DLD1 (cell line): ENCODE measurements around the gene A2M.

ENCODE experiments used
- in situ Hi-C: cut with HindIII; loops from 2 replicates; pipeline ENCODE4 v1.10.0; 2017; ENCODE audit warnings: low sequenced_read_pairs

The A2M gene

DNA sequence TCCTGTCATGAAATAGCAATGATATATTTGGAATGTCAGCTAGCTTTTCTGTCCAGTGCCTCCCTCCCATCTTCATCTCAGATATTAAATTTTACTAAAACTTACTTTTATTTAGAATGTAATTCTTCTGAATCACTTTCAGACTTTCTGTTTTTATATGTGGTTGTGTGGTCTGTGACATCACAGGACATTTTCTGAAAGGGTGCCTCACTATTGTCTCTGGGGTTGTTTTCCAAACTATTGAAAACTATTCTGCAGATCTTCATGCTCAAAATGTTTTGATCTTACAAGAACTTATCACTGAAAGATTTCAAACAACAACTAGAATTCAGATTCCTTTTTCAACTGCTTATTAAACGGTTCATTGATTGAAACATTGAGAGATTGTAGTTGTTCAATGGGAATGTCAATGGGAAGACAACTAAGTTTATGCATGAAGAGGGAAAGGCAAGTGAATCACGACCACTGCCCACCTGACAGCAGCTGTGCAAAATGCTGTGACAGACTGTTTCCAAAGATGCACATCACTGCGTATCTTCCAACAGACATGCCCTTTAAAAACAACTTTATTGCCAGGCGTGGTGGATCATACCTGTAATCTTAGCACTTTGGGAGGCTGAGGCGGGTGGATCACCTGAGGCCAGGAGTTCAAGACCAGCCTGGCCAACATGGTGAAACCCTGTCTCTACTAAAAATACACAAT is 75.1 kb downstream of the A2M start:
- in situ Hi-C loops: no loop called here

GRCh38 chr12:9039397-9039977 is 76.2 kb downstream of the A2M start:
- in situ Hi-C loops: no loop called here

DNA sequence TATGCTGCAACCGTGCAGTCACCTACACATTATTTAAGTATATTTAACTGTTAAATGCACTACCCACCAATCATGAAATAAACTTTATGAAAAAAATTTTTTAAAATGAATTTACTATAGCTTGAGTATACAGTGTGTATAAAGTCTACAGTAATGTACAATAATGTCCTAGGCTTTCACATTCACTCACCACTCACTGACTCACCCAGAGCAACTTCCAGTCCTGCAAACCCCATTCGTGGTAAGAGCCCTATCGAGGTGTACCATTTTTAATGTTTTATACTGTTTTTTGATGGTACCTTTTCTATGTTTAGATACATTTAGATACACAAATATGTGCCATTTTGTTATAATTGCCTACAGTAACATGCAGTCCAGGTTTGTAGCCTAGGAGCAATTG is 78.3 kb downstream of the A2M start:
- in situ Hi-C loops: no loop called here

GRCh38 chr12:9036227-9036626 is 79.5 kb downstream of the A2M start:
- in situ Hi-C loops: no loop called here

GRCh38 chr12:9034095-9034494 is 81.6 kb downstream of the A2M start:
- in situ Hi-C loops: no loop called here

DNA sequence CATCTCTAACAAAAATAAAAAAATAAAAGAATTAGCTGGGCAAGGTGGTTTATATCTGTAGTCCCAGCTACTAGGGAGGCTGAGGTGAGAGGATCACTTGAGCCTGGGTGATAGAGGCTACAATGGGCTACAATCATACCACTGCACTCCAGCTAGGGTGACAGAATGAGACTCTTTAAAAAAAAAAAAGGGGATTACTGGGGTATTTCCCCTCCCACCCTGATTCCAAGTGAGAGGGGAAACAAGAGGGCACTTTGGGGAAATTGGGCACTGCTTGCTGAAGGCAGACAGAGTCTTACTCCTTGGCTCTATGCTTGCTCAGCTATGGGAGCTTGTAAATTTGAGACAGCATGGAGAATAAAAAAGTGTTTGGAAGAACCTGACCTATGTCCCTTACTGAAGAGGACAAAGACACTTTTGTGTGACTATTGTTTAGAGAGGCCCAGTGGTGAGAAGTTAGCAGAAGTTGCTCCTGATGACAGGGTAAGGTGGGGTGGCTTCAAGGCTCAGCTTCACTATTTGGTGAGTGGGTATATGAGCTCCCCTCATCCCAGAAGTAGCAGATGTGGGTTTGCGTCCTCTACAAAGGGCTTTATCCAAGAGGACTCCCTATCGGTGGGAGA is 82.3 kb downstream of the A2M start:
- in situ Hi-C loops: no loop called here

DNA sequence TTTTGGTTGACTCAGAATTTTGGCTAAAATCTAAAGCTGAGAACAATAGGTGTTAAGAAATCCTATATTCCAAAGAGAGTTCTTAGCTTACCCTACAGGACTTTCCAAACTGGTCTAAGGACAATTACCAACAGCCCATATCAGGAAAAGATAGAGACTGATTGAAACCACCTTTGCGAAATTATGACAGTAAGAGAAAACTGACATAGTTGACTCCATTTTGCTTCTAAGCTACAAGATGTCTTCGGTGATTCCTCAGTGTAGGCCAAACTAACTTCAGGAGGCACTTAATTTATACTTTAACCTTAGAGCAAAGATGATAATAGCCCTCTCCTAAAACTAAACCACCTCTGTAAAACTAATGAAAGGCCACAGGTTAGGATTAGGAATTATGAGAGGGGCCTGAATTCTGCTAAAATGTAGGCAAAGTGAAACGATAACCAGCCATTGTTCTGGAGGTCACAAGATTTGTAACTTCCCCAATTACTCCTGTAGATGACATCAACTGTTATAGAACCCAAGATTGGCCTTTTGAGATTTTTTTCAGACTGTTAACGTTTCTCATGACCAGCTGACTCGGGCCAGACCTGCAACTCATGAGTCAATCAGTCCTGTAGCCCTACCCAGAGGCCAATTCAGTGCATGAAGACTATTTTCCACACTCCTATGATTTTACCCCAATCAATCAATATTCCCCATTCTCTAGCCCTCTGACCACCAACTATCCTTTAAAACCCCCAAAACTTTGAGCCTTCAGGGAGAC is 83.3 kb downstream of the A2M start:
- in situ Hi-C loops: no loop called here

DNA sequence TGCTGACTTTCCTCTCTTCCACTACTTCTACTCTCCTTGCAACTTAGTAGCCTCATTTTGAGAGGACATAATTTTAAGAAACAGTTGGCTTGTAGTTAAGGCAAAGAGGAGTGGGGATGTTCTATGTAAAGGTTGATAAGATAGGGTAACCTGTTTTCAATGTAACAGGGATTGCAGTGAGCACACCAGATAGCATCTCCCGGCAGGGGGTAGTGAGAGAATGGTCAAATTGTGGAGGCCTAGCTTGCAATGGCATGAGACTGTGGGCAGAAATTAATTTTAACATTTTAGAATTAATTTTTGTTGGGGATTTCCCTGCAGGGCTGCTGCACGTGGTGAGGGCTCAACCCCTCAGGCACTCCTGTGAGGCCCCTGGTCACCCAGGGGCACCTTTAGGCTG is 84.9 kb downstream of the A2M start:
- in situ Hi-C loops: no loop called here

GRCh38 chr12:9027161-9028059 is 88.3 kb downstream of the A2M start:
- in situ Hi-C loops: no loop called here

DNA sequence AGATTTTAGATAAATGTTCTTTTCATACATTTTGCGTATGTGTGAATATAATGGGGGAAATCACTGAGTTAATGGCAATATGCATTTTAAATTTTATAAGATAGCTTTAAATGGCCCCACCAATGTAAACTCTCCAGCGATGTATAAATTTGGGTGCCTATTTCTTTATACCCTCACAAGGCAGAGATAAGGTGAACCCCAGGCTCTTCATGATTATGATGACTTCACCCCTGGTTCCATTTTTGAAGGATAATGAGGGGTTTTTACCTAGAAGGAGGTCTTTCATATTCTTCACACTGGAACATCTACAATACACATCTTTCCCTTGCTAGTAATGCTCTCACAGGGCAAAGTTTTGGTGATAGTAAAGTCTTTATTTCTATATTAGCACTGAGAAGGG is 91.2 kb downstream of the A2M start:
- in situ Hi-C loops: no loop called here

- in situ Hi-C loops: no loop called here
These were observed 93.1 kb downstream of the A2M start for GRCh38 chr12:9022592-9022991.
